GM18498 (cell line): ENCODE measurements around the gene SLC43A3.
A peak's percentile ranks its signal among the peaks of the same experiment; 100 is the strongest.

Experiments used
- ATAC-seq: cut with Tn5 transposase; IDR thresholded peaks from one replicate; pipeline ENCODE4 v1.9.1; 2021; ENCODE audit warnings: mild to moderate bottlenecking, moderate library complexity; ENCODE audit not compliant: unreplicated experiment

The SLC43A3 gene

DNA sequence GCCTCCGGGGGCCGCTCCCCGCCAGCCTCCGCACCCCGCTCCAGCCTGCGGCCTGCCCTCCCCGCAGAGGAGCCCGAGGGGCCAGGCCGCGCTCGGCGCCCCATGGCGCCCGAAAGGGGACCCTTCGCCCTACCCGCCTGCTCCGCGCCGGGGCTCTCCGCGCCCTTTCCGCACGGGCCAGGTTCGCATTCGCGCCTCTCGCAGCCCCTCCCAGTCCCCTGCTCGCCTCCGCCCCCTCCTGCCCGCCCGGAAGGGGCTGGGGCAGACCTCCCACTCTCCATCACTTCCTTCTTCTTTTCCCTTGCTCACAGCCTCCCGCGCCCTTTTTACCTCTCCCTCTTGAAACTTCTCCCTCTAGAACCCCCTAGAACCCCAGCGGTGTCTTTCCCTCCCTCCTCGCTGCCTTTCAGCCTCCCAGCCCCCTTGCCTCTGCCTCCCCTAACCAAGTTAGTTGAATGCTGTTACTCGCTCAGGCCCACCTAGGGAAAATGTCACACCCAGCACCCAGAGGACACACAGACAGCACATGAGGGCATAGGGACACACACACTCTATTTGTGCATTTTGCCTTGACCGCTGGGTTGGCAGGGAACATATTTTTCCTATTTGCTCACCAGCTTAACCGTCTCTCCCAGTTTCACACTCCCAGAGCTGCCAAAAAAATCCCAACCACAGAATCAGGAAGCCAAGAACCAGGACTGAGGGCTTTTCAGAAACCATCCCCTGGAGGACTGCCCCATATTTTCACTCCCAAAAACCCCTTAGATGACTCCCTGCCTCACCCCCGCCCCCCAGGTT is at the start of gene SLC43A3:
TSS of gene SLC43A3 (minus strand) at position 193 of the 798 bp plus-strand sequence. CDS start 949 bp downstream, outside the sequence.
- peak; percentile 71 for ATAC-seq

GRCh38 chr11:57476047-57476756 is 49.3 kb upstream of the SLC43A3 start:
- ATAC-seq = peak; percentile 43

- no peak for ATAC-seq
These were observed 48.7 kb upstream of the SLC43A3 start for GRCh38 chr11:57475671-57476046.

- no peak for ATAC-seq
These were observed 48.3 kb upstream of the SLC43A3 start for GRCh38 chr11:57475191-57475590.

DNA sequence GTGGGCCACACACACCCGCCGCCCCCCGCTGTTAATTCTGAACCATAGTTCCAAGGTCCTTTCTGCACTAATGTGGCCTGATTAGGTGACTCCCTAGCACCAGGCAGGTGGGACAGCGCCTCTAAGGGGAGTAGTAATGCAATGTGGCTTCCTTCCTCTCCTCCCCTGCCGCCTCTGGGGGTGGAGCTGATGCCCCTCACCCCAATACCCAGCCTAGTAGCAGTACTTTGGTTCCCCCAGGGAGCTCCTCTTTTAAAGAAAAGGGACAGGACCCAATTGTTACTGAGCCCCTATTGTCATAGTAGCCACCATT is 47.8 kb upstream of the SLC43A3 start:
- no peak for ATAC-seq

- ATAC-seq = no peak
These were observed 47.3 kb upstream of the SLC43A3 start for GRCh38 chr11:57474017-57474802.

DNA sequence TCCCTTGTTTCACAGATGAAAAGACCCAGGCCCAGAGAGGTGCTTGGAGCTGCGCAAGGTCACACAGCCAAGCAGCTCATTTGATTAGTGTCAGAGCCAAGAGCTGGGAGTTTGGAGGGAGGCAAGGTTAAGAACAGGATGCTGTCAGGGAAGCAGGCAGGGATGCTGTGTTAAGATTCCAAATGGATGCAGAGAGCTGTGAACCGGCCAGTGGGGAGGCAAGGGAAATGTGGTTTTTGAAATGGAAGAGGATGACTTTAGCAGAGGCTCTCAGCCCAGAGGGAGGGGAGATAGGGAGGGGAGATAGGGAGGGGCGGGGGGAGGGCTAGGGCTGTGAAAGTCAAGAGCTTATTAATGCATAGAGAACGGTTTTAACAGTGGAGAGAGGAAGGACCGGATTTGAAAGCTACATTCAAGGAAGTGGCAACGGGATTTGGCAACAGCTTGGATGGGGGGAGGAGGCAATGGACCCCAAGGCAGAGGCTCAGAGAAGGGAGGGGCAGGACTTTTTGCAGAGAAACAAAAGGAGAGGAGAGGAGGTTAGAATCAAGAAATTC is 46.4 kb upstream of the SLC43A3 start:
- no peak for ATAC-seq

DNA sequence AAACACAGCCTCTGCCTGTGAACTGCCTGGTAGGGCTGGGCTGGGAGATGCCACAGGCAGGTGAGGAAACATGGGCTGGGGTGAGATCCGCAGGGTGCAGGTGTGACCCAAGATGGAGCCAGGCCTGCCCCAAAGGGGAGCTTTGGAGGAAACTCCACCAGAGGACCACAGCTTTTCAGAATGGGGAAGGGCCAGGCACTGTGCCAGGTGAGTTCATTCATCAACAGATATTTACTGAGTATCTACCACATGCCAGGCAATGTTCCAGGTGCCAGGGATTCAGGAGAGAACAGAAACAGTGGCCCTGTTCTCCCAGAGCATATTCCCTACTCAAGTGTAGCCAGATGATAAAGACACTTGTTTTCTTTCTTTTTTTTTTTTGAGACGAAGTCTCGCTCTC is 44.6 kb upstream of the SLC43A3 start:
- ATAC-seq = no peak

- no peak for ATAC-seq
These were observed 42.3 kb upstream of the SLC43A3 start for GRCh38 chr11:57469268-57469667.

DNA sequence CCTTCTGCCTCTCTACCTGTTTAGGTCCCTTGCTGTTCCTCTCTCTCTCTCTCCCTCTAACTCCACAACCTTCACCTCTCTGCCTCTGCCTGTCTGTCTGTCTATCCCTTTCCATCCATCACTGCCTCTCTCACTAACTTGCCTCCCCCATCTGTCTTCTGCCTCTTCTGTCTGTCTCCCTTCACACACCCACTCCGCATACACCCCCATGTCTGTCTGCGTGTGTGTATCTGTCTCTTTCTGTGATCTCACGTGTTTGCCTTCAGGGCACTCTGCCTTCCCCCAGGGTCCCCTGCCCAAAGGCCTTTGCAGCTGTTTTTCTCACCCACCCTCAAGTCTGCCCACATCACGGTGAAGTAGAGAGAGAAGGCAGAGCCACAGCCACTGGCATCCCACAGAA is 41.4 kb upstream of the SLC43A3 start:
- no peak for ATAC-seq

DNA sequence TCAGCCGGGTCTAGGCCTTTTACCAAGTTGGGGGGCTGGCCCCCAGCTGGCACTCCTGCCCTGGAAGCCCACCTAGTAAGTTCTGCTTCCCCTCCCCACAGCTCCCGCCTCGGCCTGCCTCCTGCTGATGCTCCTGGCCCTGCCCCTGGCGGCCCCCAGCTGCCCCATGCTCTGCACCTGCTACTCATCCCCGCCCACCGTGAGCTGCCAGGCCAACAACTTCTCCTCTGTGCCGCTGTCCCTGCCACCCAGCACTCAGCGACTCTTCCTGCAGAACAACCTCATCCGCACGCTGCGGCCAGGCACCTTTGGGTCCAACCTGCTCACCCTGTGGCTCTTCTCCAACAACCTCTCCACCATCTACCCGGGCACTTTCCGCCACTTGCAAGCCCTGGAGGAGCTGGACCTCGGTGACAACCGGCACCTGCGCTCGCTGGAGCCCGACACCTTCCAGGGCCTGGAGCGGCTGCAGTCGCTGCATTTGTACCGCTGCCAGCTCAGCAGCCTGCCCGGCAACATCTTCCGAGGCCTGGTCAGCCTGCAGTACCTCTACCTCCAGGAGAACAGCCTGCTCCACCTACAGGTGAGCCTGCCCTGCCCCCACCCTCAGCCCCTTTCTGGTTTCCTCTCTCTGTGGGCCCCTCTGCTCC is 40.7 kb upstream of the SLC43A3 start:
- no peak for ATAC-seq

GRCh38 chr11:57466680-57467079 is 39.8 kb upstream of the SLC43A3 start:
- ATAC-seq = no peak

DNA sequence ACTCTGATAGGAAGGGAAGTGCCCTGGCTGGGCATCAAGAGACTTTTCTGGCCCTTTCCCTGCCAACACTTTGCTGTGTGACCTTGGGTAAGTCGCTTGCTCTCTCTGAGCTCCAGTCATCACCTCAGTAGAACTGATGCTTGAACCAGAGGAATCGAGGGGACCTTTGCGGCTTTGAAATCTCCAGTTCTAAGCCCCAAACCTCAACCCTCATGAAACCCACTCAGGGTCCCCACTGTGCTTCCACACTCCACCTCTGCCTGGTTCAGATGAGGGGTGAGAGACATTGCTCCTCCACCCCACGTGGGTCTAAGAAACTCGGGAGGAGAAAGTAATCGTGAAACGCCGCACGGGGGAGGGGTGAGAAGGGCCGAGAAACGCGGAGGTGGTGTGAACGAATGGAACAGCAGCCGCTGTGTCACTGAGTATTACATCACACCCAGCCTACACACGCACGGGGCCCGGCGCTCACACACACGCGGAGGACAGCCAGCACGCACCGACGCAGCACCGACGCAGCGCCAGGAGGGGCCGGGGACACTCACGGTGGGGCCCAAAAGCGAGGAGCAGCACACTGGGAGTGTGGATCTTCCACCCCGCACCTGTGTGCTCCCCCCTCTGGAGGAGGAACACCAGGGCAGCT is 37.7 kb upstream of the SLC43A3 start:
- ATAC-seq = no peak

DNA sequence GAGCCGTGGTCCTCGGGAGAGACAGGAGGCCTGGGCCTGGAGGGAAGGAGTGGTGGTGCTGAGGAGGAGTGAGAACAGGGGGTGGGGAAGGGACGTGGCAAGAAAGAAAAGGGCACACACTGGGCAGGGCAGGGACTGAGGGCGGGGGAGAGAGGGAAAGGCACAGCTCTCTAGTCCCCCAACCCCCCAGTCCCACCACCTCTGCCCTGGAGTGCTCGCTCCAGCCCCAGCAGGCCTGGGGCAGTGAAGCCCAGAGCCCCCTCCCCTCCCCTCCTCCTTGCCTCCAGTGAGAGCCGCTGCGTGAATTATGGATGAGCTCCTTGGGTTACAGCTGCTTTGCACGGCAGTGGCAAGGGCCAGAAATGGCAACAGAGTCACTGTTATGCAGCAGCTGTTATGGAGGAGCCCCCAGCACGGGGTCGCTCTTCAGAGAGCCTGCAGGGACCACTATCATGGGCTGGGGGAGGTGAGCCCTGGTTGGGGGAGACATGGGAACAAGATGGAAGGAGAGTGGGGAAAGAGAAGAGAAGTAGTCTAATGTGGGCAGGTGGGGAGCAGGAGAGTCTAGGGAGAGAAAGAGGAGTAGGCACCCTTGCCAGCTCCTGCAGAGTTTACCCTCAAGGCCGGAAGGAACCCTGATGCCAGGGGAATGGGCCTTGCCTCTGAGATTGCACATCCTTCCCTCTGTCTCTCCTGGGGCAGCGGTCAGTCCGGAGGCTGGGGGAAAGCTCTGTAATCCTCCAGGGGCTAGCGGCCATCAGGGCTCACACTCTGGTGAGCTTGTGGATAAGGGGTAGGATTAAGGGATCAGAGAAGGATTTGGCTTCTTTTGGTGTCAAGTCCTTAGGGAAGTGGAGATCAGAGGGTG is 37.0 kb upstream of the SLC43A3 start:
- no peak for ATAC-seq

GRCh38 chr11:57462597-57462996 is 35.7 kb upstream of the SLC43A3 start:
- no peak for ATAC-seq

GRCh38 chr11:57461841-57462489 is 35.0 kb upstream of the SLC43A3 start:
- no peak for ATAC-seq

DNA sequence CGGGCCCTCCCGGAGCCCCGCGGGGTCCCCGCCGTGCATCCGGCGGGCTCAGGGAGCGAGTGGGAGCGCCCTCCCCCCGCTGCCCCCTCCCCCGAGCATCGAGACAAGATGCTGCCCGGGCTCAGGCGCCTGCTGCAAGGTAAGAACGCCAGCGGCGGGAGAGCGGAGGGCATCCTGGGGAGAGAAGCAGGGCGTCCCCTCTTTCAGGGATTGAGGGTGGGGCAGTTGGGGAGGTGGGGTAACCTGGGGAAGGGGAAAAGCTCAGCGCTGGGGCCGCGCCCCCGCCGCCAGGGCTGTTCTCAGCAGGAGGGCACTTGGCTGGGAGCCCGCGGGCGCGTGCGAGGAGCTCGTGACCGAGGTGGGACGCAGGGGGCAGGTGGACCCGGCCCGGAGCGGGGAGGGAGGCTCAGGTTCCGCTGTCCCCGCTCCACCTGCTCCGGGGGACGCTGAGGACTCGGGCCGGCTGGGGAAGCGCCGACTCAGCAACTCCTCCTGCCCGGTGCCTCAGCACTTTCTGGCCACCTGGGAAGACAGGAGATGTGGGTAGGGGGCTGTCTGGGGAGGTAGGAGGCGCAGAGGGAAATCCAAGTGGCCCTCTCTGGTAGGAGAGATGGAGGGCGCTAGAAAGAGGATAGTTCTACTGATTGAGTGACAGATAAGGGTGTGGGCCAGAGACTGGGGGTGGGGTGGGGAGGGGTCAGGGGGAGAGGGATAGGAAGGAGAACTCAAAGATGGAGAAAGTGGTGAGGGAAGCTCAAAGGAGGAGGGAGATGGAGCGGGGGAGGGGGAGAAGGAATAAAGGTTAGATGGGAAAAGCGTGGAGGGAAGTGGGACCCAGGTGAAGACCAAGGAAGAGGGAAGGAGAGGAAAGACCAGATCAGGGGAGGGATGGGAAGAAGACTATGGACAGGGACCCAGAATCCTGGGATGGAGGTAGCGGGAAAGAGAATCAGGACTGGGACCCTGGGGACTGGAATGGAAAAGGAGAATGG is 34.1 kb upstream of the SLC43A3 start:
- ATAC-seq = no peak
